GM18505 (cell line): Measurements from ENCODE around the gene PPP2R5B.
"Not testable (repeated sequence)": the region's sequence is repeated elsewhere in the genome, so short reads cannot be mapped to it uniquely, and the experiment has no call there.

Source experiments
- ATAC-seq: cut with Tn5 transposase; IDR thresholded peaks from one replicate; pipeline ENCODE4 v1.9.1; 2021; ENCODE audit not compliant: unreplicated experiment
- POLR2A ChIP-seq: IDR thresholded peaks from 4 replicates; pipeline ENCODE4 v1.6.1; 2011; ENCODE audit warnings: borderline replicate concordance; ENCODE audit not compliant: insufficient read depth, insufficient read length; ENCODE audit errors: extremely low read depth

The PPP2R5B gene

DNA sequence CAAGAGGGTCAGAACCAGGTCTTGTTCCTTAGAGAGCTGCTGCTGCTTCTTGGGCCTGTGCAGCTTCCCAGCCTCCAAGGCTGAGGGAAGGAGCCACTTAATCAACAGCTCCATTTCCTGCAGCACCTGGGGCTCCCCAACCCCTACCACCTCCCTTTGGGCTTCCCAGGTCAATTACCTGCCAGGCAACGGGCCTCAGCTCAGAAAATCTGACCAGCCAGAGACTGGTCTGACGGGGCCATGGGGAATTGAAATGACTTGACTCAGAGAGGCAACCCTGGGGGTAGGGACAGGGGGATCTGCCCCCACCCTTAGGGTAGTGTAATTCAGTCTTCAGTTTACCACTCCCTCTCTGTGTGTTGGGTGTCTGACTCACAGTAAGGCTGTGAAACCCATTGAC is 52.2 kb downstream of the PPP2R5B start:
- no peak for ATAC-seq
- TF ChIP-seq POLR2A = no peak

DNA sequence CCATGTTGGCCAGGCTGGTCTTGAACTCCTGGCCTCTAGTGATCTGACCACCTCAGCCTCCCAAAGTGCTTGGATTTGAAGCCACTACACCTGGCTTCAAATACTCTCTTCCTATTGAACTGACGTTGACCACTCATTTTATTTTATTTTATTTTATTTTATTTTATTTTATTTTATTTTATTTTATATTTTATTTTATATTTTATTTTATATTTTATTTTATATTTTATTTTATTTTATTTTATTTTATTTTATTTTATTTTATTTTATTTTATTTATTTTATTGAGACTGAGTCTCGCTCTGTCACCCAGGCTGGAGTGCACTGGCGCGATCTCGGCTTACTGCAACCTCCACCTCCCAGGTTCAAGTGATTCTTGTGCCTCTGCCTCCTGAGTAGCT is 58.9 kb downstream of the PPP2R5B start:
- not testable (repeated sequence) for ATAC-seq
